ENCODE measurements around the gene MCC. TPM values are rescaled to one million over a fixed set of nuclear protein-coding genes. Genes with fewer than 3 reads are reported as not detected.

The MCC gene
- total and polyA plus RNA-seq, 2 of the 4 experiments (the other 2 are of a cell fraction) = 5.0 to 20.6 TPM

DNA sequence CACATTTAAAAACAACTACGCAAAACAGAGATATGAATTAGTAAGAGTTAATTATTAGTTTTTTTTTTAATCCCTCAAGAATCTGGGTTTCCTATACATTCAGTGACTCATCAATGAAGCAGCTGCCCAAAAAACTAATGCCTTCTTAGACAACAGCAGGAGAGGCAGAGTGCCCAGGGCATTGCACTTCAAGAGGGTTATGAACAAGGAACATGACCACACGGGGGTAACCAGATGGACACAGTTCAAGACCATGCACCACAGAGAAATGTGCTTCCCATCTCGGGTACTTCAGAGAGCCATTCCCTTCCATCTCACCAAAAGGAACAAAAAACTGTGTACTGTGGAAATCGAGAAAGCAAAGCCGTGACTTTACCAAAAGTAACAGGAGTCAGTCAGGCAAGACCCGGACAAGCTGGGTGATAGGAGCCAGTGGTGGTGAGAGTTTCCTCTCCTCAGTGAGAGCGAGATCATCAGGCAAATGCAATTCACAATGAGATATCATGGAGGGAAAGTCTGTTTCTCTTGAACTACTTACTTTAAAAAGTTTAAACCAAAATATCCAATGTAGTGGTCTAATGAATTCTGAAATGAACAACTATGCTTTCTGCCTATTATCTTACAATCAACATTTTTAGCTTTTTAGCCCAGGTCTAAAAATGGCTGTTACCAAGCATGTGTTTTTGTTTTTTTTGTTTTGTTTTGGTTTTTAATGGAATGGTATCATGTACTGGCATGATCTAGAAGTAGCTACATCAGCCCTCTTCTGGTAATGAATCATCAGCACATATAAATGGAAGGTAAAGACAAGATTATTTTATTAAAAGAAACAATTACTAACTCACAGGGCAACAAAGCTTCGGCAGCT lies 245.5 kb downstream of the MCC start (continued):
- no peak for TF ChIP-seq SMC3 (IDR thresholded peaks at IDR 0.05; ENCODE audit: low read depth, low read length)

DNA sequence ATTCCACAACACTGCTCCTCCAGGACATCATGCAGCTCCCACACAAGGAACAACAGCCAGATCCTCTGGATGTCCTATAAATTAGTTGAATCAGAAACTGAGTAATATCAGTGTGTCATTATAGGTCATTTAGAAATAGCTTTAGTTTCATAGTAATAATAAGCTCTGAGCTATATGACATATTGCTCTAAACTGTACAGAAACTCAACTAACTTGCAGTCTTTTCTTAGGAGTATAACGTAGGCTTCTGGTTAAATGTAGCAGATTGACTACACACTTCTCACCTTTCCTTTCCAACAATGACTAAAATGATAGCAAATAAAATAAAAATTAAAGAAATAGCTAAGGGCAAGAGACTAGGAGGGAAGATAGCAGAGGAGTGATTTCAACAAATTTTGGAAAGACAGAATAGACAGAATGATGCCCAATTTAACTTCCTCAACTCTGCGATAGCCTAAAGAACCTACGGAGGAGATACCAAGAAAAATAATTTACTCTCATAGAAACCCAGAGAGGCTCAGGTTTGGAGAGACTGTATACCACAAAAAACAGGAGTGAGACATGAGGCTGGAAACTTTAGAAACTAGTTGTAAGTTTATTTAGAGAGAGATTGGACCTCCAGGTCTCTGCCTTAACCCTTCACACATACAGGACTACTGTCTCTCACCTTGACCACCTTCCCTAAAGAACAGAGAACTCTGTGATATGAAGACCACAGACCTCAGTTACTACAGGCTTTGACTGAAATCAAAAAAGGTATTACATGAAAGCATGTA lies 247.1 kb downstream of the MCC start:
- Histone ChIP-seq H3K4me3 (ENCODE audit: insufficient read depth, low read depth, low read length) (no peak overlapping the region), H3K27me3 (ENCODE audit: control insufficient read depth, insufficient read depth, low read length) (no peaks in the 10 kb centered on the region), H4K20me1 (ENCODE audit: insufficient read depth, low read length) (peaks cover 3% of the 10 kb centered on the region), H3K9me1 (ENCODE audit: insufficient read depth, low read length) (0 out of 2 replicates have a peak, but pooled peaks cover 4% of the 10 kb centered on the region), H3K56ac (ENCODE audit: extremely low read depth, insufficient read depth, low read length) (no peak overlapping the region), H3K36me3 (ENCODE audit: control insufficient read depth, insufficient read depth, low read length) (no peaks in the 10 kb centered on the region), H3K79me1 (ENCODE audit: low read depth in 1 of 2, low read length in 2 of 2) (peaks cover 19 to 25% of the 10 kb centered on the region in 2 experiments; a peak in 3 of 4 replicates), H3K9me3 (ENCODE audit: control insufficient read depth, insufficient read depth, low read length) (no peaks in the 10 kb centered on the region), H3K14ac (replicated peaks; ENCODE audit: low read depth, low read length) (no peak overlapping the region), H3K4ac (ENCODE audit: low read depth, low read length) (no peak overlapping the region), H4K8ac (ENCODE audit: low read depth in 2 of 2, low read length in 2 of 2) (no peak overlapping the region), H2BK5ac (ENCODE audit: low read depth, low read length, poor library complexity, severe bottlenecking) (no peak overlapping the region), H3K4me2 (ENCODE audit: low read depth, low read length) (no peak overlapping the region), H2AK5ac (ENCODE audit: low read depth, low read length) (no peak overlapping the region), H2BK20ac (ENCODE audit: low read depth, low read length) (no peak overlapping the region), H3K4me1 (ENCODE audit: control insufficient read depth, insufficient read depth, low read length) (peaks cover 7% of the 10 kb centered on the region), H3K9ac (ENCODE audit: low read depth, low read length) (no peak overlapping the region), H2BK15ac (ENCODE audit: low read depth, low read length) (no peak overlapping the region), H2AFZ (replicated peaks; ENCODE audit: low read length, poor library complexity) (no peak overlapping the region), H3K18ac (ENCODE audit: low read depth, low read length) (no peak overlapping the region), H4K91ac (ENCODE audit: insufficient read depth, low read depth, low read length) (no peak overlapping the region), H3K23ac (ENCODE audit: low read depth, low read length) (peak overlapping the region; percentile 40; the same call in 1 of the 2 replicates), H4K5ac (ENCODE audit: low read depth, low read length) (no peak overlapping the region), H3K27ac (ENCODE audit: insufficient read depth, low read length) (no peak overlapping the region), H2BK120ac (ENCODE audit: low read depth, low read length) (no peak overlapping the region), H2AK9ac (replicated peaks; ENCODE audit: low read depth, low read length, poor library complexity) (no peak overlapping the region)
- CTCF ChIA-PET = no interaction called here
- ATAC-seq (ENCODE audit: low read depth) (no peak), DNase-seq (no peak)
- no TSS peak for BruUV-seq (replicated peaks)
- intact Hi-C loops (cut with micrococcal nuclease) (no loop called here), in situ Hi-C loops (cut with MboI; ENCODE audit: low sequenced_read_pairs) (no loop called here), dilution Hi-C loops (cut with HindIII; ENCODE audit: low sequenced_read_pairs, unreplicated experiment) (no loop called here)
- TF ChIP-seq RCOR1 (IDR thresholded peaks at IDR 0.05; ENCODE audit: insufficient replicate concordance, low read length) (no peak), NFE2L2 (IDR thresholded peaks at IDR 0.05; ENCODE audit: low read depth, low read length) (no peak), FOS (IDR thresholded peaks at IDR 0.05; ENCODE audit: low read depth, low read length) (no peak), RFX5 (IDR thresholded peaks at IDR 0.05; ENCODE audit: low read depth, low read length) (no peak), SMC3 (IDR thresholded peaks at IDR 0.05; ENCODE audit: low read depth, low read length) (no peak), MAZ (IDR thresholded peaks at IDR 0.05; ENCODE audit: borderline replicate concordance, low read depth, low read length) (no peak), RAD21 (IDR thresholded peaks at IDR 0.05; ENCODE audit: low read length) (no peak)
- TF ChIP-seq, protein P1, sequence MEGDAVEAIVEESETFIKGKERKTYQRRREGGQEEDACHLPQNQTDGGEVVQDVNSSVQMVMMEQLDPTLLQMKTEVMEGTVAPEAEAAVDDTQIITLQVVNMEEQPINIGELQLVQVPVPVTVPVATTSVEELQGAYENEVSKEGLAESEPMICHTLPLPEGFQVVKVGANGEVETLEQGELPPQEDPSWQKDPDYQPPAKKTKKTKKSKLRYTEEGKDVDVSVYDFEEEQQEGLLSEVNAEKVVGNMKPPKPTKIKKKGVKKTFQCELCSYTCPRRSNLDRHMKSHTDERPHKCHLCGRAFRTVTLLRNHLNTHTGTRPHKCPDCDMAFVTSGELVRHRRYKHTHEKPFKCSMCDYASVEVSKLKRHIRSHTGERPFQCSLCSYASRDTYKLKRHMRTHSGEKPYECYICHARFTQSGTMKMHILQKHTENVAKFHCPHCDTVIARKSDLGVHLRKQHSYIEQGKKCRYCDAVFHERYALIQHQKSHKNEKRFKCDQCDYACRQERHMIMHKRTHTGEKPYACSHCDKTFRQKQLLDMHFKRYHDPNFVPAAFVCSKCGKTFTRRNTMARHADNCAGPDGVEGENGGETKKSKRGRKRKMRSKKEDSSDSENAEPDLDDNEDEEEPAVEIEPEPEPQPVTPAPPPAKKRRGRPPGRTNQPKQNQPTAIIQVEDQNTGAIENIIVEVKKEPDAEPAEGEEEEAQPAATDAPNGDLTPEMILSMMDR (conservative IDR thresholded peaks at IDR 0.05; ENCODE audit: low read depth, low read length) = no peak
- POLR2A ChIA-PET (ENCODE audit: unreplicated experiment) = no interaction called here
- no CpG with 5 or more reads among the region's 3 CpGs for WGBS, 2 experiments (ENCODE audit: extremely low coverage in 2 of 2, insufficient read length in 1 of 2)
